H1 (cell line): Measurements from ENCODE around the gene USPL1. TPM values are rescaled to one million over a fixed set of nuclear protein-coding genes. Genes with fewer than 3 reads are reported as not detected.

Experiments
- ATF3 ChIP-seq: IDR thresholded peaks from 2 replicates; pipeline ENCODE4 v1.6.1; 2011; ENCODE audit warnings: low read depth, mild to moderate bottlenecking, low read length; ENCODE audit not compliant: insufficient read depth
- GTF2F1 ChIP-seq: IDR thresholded peaks from 2 replicates; pipeline ENCODE4 v1.6.1; 2012; ENCODE audit warnings: low read depth, low read length, improper control_type of control experiment, borderline replicate concordance
- SIN3A ChIP-seq, 2 experiments: IDR thresholded peaks in 1 of 2; conservative IDR thresholded peaks in 1 of 2; 2 replicates each; pipeline ENCODE4 v1.6.1; 2011 to 2012; ENCODE audit warnings: low read length in 2 of 2, improper control_type of control experiment in 1 of 2, low read depth in 1 of 2, mild to moderate bottlenecking in 1 of 2
- TBP ChIP-seq: IDR thresholded peaks from 2 replicates; pipeline ENCODE4 v1.6.1; 2011; ENCODE audit warnings: low read depth, low read length, improper control_type of control experiment
- polyA plus RNA-seq, 7 experiments: library from polyadenylated mRNA; depleted of rRNA in 3 of 7; stranded (reverse) in 5 of 7; unstranded in 2 of 7; fragments of >200 nt in 5 of 7; fragments of 200-250 nt in 2 of 7; gene quantifications; 1 replicate in 5 of 7; 2 replicates in 1 of 7; 4 replicates in 1 of 7; pipeline versions ENCODE4 v1.2.1 to v1.2.3, GENCODE V29; 2011 to 2013; ENCODE audit warnings: missing spikeins in 2 of 7, mixed read lengths in 2 of 7
- total RNA-seq: library from RNA; stranded (reverse); fragmentation: NEBNext Ultra II Directional; extraction: Animal tissue kit (Norgen Biotek cat#: 25700); gene quantifications from 2 replicates; pipeline ENCODE4 v1.2.1, GENCODE V29; 2021

USPL1 gene
- total and polyA plus RNA-seq, 2 of the 8 experiments (the other 6 are each of a cell fraction or from before 2014, with no cell fraction given), result 6.3 to 17.1 TPM

- TF ChIP-seq ATF3 (no peak), TBP (no peak), GTF2F1 (no peak), SIN3A (conservative IDR thresholded peaks at IDR 0.05 in 1 of 2, IDR thresholded peaks at IDR 0.05 in 1 of 2; ENCODE audit: low read depth in 1 of 2, low read length in 2 of 2) (no peak)
Observed at GRCh38 chr13:30633861-30634260, 16.1 kb downstream of the USPL1 start (continued).
